Mesenchymal stem cell (in vitro differentiated cells and primary cell): ENCODE results near the gene CFAP97D1.
"Not testable (repeated sequence)": the region's sequence is repeated elsewhere in the genome, so short reads cannot be mapped to it uniquely, and the experiment has no call there.

Experiments
- DNase-seq: peaks from one replicate; pipeline ENCODE4 v3.0.0-alpha.2; 2013
- H2AFZ ChIP-seq: one replicate; pipeline ENCODE4 v1.6.1; 2013; ENCODE audit warnings: low read depth, mild to moderate bottlenecking, control low read depth, inconsistent platforms, low read length, moderate library complexity
- H2AK5ac ChIP-seq: 2 replicates; pipeline ENCODE4 v1.6.1; 2013; ENCODE audit warnings: low read length, moderate library complexity, mild to moderate bottlenecking, inconsistent platforms; ENCODE audit not compliant: severe bottlenecking
- H2BK120ac ChIP-seq: one replicate; pipeline ENCODE4 v1.6.1; 2013; ENCODE audit warnings: low read depth, mild to moderate bottlenecking, inconsistent platforms, low read length, moderate library complexity
- H2BK12ac ChIP-seq, 2 experiments: one replicate each; pipeline ENCODE4 v1.6.1; 2013; ENCODE audit warnings: inconsistent platforms in 2 of 2, low read length in 2 of 2, mild to moderate bottlenecking in 2 of 2, moderate library complexity in 2 of 2, control low read depth in 1 of 2
- H2BK15ac ChIP-seq: one replicate; pipeline ENCODE4 v1.6.1; 2013; ENCODE audit warnings: mild to moderate bottlenecking, low read depth, inconsistent platforms; ENCODE audit not compliant: poor library complexity, severe bottlenecking
- H2BK5ac ChIP-seq: 2 replicates; pipeline ENCODE4 v1.6.1; 2013; ENCODE audit warnings: low read depth, mild to moderate bottlenecking, low read length, control low read depth, inconsistent platforms; ENCODE audit not compliant: poor library complexity, severe bottlenecking
- H3K14ac ChIP-seq, 2 experiments: one replicate each; pipeline ENCODE4 v1.6.1; 2013; ENCODE audit warnings: inconsistent platforms in 2 of 2, low read length in 2 of 2, control low read depth in 1 of 2, mild to moderate bottlenecking in 1 of 2, moderate library complexity in 1 of 2
- H3K18ac ChIP-seq, 2 experiments: one replicate each; pipeline ENCODE4 v1.6.1; 2013; ENCODE audit warnings: inconsistent platforms in 2 of 2, low read length in 2 of 2, control low read depth in 1 of 2, low read depth in 1 of 2, mild to moderate bottlenecking in 1 of 2
- H3K23ac ChIP-seq, 2 experiments: one replicate each; pipeline ENCODE4 v1.6.1; 2013; ENCODE audit warnings: inconsistent platforms in 2 of 2, low read length in 2 of 2, mild to moderate bottlenecking in 2 of 2, moderate library complexity in 2 of 2, control low read depth in 1 of 2
- H3K27ac ChIP-seq: 2 replicates; pipeline ENCODE4 v1.5.1; 2013; ENCODE audit warnings: mild to moderate bottlenecking, moderate library complexity, low read length, control low read depth, inconsistent platforms; ENCODE audit not compliant: poor library complexity, severe bottlenecking
- H3K27me3 ChIP-seq, 2 experiments: 2 replicates each; pipeline versions ENCODE4 v1.6.1 to v1.7.0; 2013; ENCODE audit warnings: low read length in 2 of 2, mild to moderate bottlenecking in 2 of 2, moderate library complexity in 2 of 2, control low read depth in 1 of 2, inconsistent platforms in 1 of 2; ENCODE audit not compliant: control insufficient read depth in 1 of 2, insufficient read depth in 1 of 2
- H3K36me3 ChIP-seq, 2 experiments: 2 replicates each; pipeline versions ENCODE4 v1.6.1 to v1.7.0; 2013; ENCODE audit warnings: low read length in 2 of 2, control low read depth in 1 of 2, inconsistent platforms in 1 of 2, low read depth in 1 of 2, mild to moderate bottlenecking in 1 of 2; ENCODE audit not compliant: insufficient read depth in 2 of 2, control insufficient read depth in 1 of 2
- H3K4ac ChIP-seq, 2 experiments: one replicate each; pipeline ENCODE4 v1.6.1; 2013; ENCODE audit warnings: inconsistent platforms in 2 of 2, low read length in 2 of 2, mild to moderate bottlenecking in 2 of 2, moderate library complexity in 2 of 2, control low read depth in 1 of 2, low read depth in 1 of 2
- H3K4me1 ChIP-seq: 2 replicates; pipeline ENCODE4 v1.6.1; 2013; ENCODE audit warnings: low read depth, low read length, control low read depth; ENCODE audit not compliant: control insufficient read depth, insufficient read depth
- H3K4me2 ChIP-seq: 2 replicates; pipeline ENCODE4 v1.6.1; 2013; ENCODE audit warnings: low read length, mild to moderate bottlenecking, inconsistent platforms; ENCODE audit not compliant: poor library complexity, severe bottlenecking
- H3K4me3 ChIP-seq, 2 experiments: 2 replicates each; pipeline versions ENCODE4 v1.5.1 to v1.7.0; 2013; ENCODE audit warnings: low read length in 2 of 2, mild to moderate bottlenecking in 2 of 2, control low read depth in 1 of 2, low read depth in 1 of 2; ENCODE audit not compliant: insufficient read depth in 1 of 2
- H3K79me1 ChIP-seq: replicated peaks from 2 replicates; pipeline ENCODE4 v1.6.1; 2013; ENCODE audit warnings: mild to moderate bottlenecking, control low read depth, low read length, inconsistent platforms; ENCODE audit not compliant: poor library complexity, severe bottlenecking
- H3K9ac ChIP-seq: 2 replicates; pipeline ENCODE4 v1.7.0; 2013; ENCODE audit warnings: mild to moderate bottlenecking, low read length, moderate library complexity
- H3K9me3 ChIP-seq: 2 replicates; pipeline ENCODE4 v1.7.0; 2013; ENCODE audit warnings: mild to moderate bottlenecking, low read length; ENCODE audit not compliant: control insufficient read depth
- H4K8ac ChIP-seq: one replicate; pipeline ENCODE4 v1.6.1; 2013; ENCODE audit warnings: inconsistent platforms, mild to moderate bottlenecking, low read length, moderate library complexity
- H4K91ac ChIP-seq: one replicate; pipeline ENCODE4 v1.6.1; 2013; ENCODE audit warnings: mild to moderate bottlenecking, low read length, inconsistent platforms
- WGBS: methylation state at CpG from one replicate; pipeline ENCODE4 v1.1.7; 2013; ENCODE audit warnings: mixed read lengths; 5-methylcytosine and 5-hydroxymethylcytosine counted together

Gene CFAP97D1

DNA sequence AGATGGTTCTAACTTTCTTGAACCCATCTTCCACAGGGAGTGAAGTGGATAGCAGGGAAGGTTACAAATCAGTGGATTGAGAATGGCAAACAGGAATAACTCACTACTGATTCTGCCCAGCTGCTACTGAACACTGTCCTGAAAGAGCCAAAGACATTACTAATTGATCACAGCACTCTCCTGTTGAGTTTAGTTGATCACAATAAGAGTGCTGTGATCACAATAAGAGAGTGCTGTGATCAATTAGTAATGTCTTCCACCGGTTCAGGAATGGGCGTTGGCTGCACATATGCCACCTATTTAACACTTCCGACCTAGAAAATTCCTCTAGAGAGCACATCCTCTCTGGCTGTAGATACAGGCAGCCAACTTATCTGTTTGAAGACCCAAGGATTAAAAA is 11.4 kb downstream of the CFAP97D1 start:
- Histone ChIP-seq H2BK5ac (no peak overlapping the region), H3K23ac (no peak overlapping the region), H3K4me1 (peaks cover 3% of the 10 kb centered on the region), H3K14ac (no peak overlapping the region), H3K27me3 (no peaks in the 10 kb centered on the region), H2BK12ac (no peak overlapping the region), H4K8ac (no peak overlapping the region), H3K4me3 (peak overlapping the region in 1 of 2 experiments; percentile 29), H3K18ac (no peak overlapping the region), H3K4me2 (peak overlapping the region; percentile 39), H3K27ac (no peak overlapping the region), H4K91ac (no peak overlapping the region), H3K9ac (no peak overlapping the region), H2AK5ac (no peak overlapping the region), H2BK15ac (no peak overlapping the region), H3K36me3 (no peaks in the 10 kb centered on the region), H2AFZ (no peak overlapping the region), H3K4ac (no peak overlapping the region), H3K9me3 (no peaks in the 10 kb centered on the region), H2BK120ac (no peak overlapping the region), H3K79me1 (no peaks in the 10 kb centered on the region)
- peak; percentile 55 for DNase-seq
- 14% methylated on average over 3 of the region's 3 CpGs for WGBS

DNA sequence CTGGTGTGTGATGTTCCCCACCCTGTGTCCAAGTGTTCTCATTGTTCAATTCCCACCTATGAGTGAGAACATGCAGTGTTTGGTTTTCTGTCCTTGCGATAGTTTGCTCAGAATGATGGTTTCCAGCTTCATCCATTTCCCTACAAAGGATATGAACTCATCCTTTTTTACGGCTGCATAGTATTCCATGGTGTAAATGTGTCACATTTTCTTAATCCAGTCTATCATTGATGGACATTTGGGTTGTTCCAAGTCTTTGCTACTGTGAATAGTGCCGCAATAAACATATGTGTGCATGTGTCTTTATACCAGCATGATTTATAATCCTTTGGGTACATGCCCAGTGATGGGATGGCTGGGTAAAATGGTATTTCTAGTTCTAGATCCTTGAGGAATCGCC is 12.4 kb downstream of the CFAP97D1 start:
- H2AK5ac ChIP-seq, H3K4me3 ChIP-seq, H2BK12ac ChIP-seq, H3K23ac ChIP-seq, DNase-seq, H3K9ac ChIP-seq, H2BK15ac ChIP-seq, H3K18ac ChIP-seq, H2AFZ ChIP-seq, H3K4me1 ChIP-seq, H3K4me2 ChIP-seq, H3K79me1 ChIP-seq, H3K4ac ChIP-seq, H3K36me3 ChIP-seq, H4K8ac ChIP-seq, H3K9me3 ChIP-seq, H4K91ac ChIP-seq, H3K27me3 ChIP-seq, H2BK120ac ChIP-seq, H2BK5ac ChIP-seq, H3K14ac ChIP-seq, H3K27ac ChIP-seq: not testable (repeated sequence)
- WGBS, result 86% methylated on average over 1 of the region's 4 CpGs

DNA sequence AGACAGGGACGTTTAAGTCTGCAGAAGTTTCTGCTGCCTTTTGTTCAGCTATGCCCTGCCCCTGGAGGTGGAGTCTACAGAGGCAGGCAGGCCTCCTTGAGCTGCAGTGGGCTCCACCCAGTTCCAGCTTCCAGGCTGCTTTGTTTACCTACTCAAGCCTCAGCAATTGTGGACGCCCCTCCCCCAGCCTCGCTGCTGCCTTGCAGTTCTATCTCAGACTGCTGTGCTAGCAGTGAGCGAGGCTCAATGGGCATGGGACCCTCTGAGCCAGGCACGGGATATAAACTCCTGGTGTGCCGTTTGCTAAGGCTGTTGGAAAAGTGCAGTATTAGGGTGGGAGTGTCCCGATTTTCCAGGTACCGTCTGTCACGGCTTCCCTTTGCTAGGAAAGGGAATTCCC is 17.8 kb downstream of the CFAP97D1 start:
- not testable (repeated sequence) for H3K4me1 ChIP-seq, H2BK15ac ChIP-seq, H2BK12ac ChIP-seq, DNase-seq, H3K9me3 ChIP-seq, H3K79me1 ChIP-seq, H3K4me3 ChIP-seq, H3K9ac ChIP-seq, H3K27ac ChIP-seq, H2BK120ac ChIP-seq, H3K18ac ChIP-seq, H3K4me2 ChIP-seq, H4K91ac ChIP-seq, H3K23ac ChIP-seq, H2BK5ac ChIP-seq, H3K27me3 ChIP-seq, H2AK5ac ChIP-seq, H3K14ac ChIP-seq, H4K8ac ChIP-seq, H3K4ac ChIP-seq, H2AFZ ChIP-seq
- 94% methylated on average over 9 of the region's 9 CpGs for WGBS
- H3K36me3 ChIP-seq, result peaks cover 3 to 31% of the 10 kb centered on the region in 2 experiments

DNA sequence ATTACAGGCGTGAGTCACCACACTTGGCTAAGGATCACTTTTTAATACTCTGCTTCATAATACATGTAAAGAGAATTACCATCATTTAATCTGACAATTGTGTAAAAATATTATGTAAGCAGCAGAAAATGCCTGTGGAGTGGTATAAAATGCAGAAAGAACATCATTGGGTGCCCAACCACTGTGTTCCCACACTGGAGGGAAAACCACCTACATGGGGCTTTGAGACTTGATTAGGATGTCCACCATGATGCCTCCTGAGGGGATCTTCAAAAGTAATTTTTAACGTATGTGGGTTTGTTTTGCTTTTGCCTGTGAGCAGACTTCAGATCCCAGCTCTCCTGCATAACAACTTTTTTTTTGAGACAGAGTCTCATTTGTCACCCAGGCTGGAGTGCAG is 18.8 kb downstream of the CFAP97D1 start:
- Histone ChIP-seq H3K4me2 (no peak overlapping the region), H3K4ac (no peak overlapping the region), H2BK120ac (no peak overlapping the region), H3K9ac (no peak overlapping the region), H3K14ac (no peak overlapping the region), H3K18ac (no peak overlapping the region), H3K9me3 (no peaks in the 10 kb centered on the region), H2BK15ac (no peak overlapping the region), H2BK12ac (no peak overlapping the region), H3K4me3 (no peak overlapping the region), H2AK5ac (no peak overlapping the region), H3K27ac (no peak overlapping the region), H3K4me1 (no peaks in the 10 kb centered on the region), H4K91ac (no peak overlapping the region), H2BK5ac (no peak overlapping the region), H4K8ac (no peak overlapping the region), H3K79me1 (no peaks in the 10 kb centered on the region), H3K36me3 (peaks cover 6 to 40% of the 10 kb centered on the region in 2 experiments), H3K27me3 (no peaks in the 10 kb centered on the region), H2AFZ (no peak overlapping the region), H3K23ac (no peak overlapping the region)
- no peak for DNase-seq
- no CpG with 5 or more reads among the region's 2 CpGs for WGBS
